H9 (cell line): ENCODE results near the gene SKIC2. TPM values are rescaled to one million over a fixed set of nuclear protein-coding genes. Genes with fewer than 3 reads are reported as not detected.
"Not testable (repeated sequence)": the region's sequence is repeated elsewhere in the genome, so short reads cannot be mapped to it uniquely, and the experiment has no call there.

Experiments
- DNase-seq: peaks from one replicate; pipeline ENCODE4 v3.0.0-alpha.2; 2017
- H2AFZ ChIP-seq: one replicate; pipeline ENCODE4 v1.6.1; 2013; ENCODE audit warnings: mild to moderate bottlenecking, low read length, control low read depth, moderate library complexity
- H2AK5ac ChIP-seq: 2 replicates; pipeline ENCODE4 v1.6.1; 2013; ENCODE audit warnings: low read length, control low read depth, mixed read lengths; ENCODE audit not compliant: insufficient read length
- H2BK120ac ChIP-seq: one replicate; pipeline ENCODE4 v1.6.1; 2013; ENCODE audit warnings: low read depth, mild to moderate bottlenecking, low read length, control low read depth, inconsistent platforms; ENCODE audit not compliant: poor library complexity, severe bottlenecking
- H2BK12ac ChIP-seq: 2 replicates; pipeline ENCODE4 v1.6.1; 2013; ENCODE audit warnings: low read length, control low read depth, mixed read lengths, low read depth; ENCODE audit not compliant: insufficient read length
- H2BK15ac ChIP-seq: 2 replicates; pipeline ENCODE4 v1.6.1; 2013; ENCODE audit warnings: low read depth, low read length, control low read depth
- H2BK20ac ChIP-seq: one replicate; pipeline ENCODE4 v1.6.1; 2013; ENCODE audit warnings: low read depth, mild to moderate bottlenecking, low read length, control low read depth, inconsistent platforms; ENCODE audit not compliant: poor library complexity, severe bottlenecking
- H2BK5ac ChIP-seq: 2 replicates; pipeline ENCODE4 v1.6.1; 2013; ENCODE audit warnings: low read length, control low read depth, mixed read lengths; ENCODE audit not compliant: insufficient read length
- H3K14ac ChIP-seq: 2 replicates; pipeline ENCODE4 v1.6.1; 2013; ENCODE audit warnings: low read length, control low read depth; ENCODE audit not compliant: insufficient read depth
- H3K18ac ChIP-seq: 2 replicates; pipeline ENCODE4 v1.6.1; 2013; ENCODE audit warnings: low read depth, mild to moderate bottlenecking, mixed read lengths, low read length, control low read depth; ENCODE audit not compliant: insufficient read length
- H3K23ac ChIP-seq: 2 replicates; pipeline ENCODE4 v1.6.1; 2013; ENCODE audit warnings: low read length, control low read depth, mixed read lengths, low read depth; ENCODE audit not compliant: insufficient read length
- H3K23me2 ChIP-seq: 2 replicates; pipeline ENCODE4 v1.6.1; 2013; ENCODE audit warnings: low read depth, mild to moderate bottlenecking, mixed read lengths, low read length, control low read depth; ENCODE audit not compliant: insufficient read length, poor library complexity, severe bottlenecking
- H3K27ac ChIP-seq: 2 replicates; pipeline ENCODE4 v1.5.1; 2013; ENCODE audit warnings: low read length, control low read depth, mixed read lengths, low read depth; ENCODE audit not compliant: insufficient read length
- H3K27me3 ChIP-seq: 2 replicates; pipeline ENCODE4 v1.6.1; 2013; ENCODE audit warnings: low read length, control low read depth, inconsistent platforms; ENCODE audit not compliant: insufficient read depth
- H3K4ac ChIP-seq: 2 replicates; pipeline ENCODE4 v1.6.1; 2013; ENCODE audit warnings: low read depth, mild to moderate bottlenecking, control low read depth, inconsistent platforms, low read length, moderate library complexity
- H3K4me1 ChIP-seq: 2 replicates; pipeline ENCODE4 v1.6.1; 2013; ENCODE audit warnings: low read length, control low read depth, inconsistent platforms; ENCODE audit not compliant: insufficient read depth
- H3K4me2 ChIP-seq: 2 replicates; pipeline ENCODE4 v1.6.1; 2013; ENCODE audit warnings: low read length, control low read depth, mixed read lengths; ENCODE audit not compliant: insufficient read length, insufficient read depth
- H3K56ac ChIP-seq: 2 replicates; pipeline ENCODE4 v1.6.1; 2013; ENCODE audit warnings: low read depth, mild to moderate bottlenecking, mixed read lengths, low read length, control low read depth; ENCODE audit not compliant: insufficient read length
- H3K79me1 ChIP-seq: 2 replicates; pipeline ENCODE4 v1.6.1; 2013; ENCODE audit warnings: low read depth, mild to moderate bottlenecking, moderate library complexity, low read length, control low read depth, inconsistent platforms; ENCODE audit not compliant: insufficient read depth, poor library complexity, severe bottlenecking
- H3K79me2 ChIP-seq: 2 replicates; pipeline ENCODE4 v1.6.1; 2013; ENCODE audit warnings: low read length, control low read depth, inconsistent platforms; ENCODE audit not compliant: insufficient read depth
- H3K9ac ChIP-seq: 2 replicates; pipeline ENCODE4 v1.6.1; 2013; ENCODE audit warnings: low read length, control low read depth, mixed read lengths; ENCODE audit not compliant: insufficient read length; ENCODE audit errors: extremely low read depth
- H3K9me3 ChIP-seq: one replicate; pipeline ENCODE4 v1.6.1; 2013; ENCODE audit warnings: low read depth, low read length, inconsistent platforms; ENCODE audit not compliant: control insufficient read depth
- H3T11ph ChIP-seq: one replicate; pipeline ENCODE4 v1.6.1; 2013; ENCODE audit warnings: mild to moderate bottlenecking, low read length, control low read depth, inconsistent platforms
- H4K20me1 ChIP-seq: one replicate; pipeline ENCODE4 v1.6.1; 2013; ENCODE audit not compliant: control insufficient read depth, insufficient read length, insufficient read depth
- H4K5ac ChIP-seq: 2 replicates; pipeline ENCODE4 v1.6.1; 2013; ENCODE audit warnings: low read depth, mild to moderate bottlenecking, mixed read lengths, low read length, control low read depth; ENCODE audit not compliant: insufficient read length
- H4K8ac ChIP-seq: replicated peaks from 2 replicates; pipeline ENCODE4 v1.6.1; 2013; ENCODE audit warnings: low read length, control low read depth, mixed read lengths, low read depth; ENCODE audit not compliant: insufficient read length
- H4K91ac ChIP-seq: 2 replicates; pipeline ENCODE4 v1.6.1; 2013; ENCODE audit warnings: low read depth, mild to moderate bottlenecking, moderate library complexity, mixed read lengths, low read length, control low read depth; ENCODE audit not compliant: insufficient read length
- H3K27ac Mint-ChIP-seq, 3 experiments: 2 replicates in 2 of 3; 3 replicates in 1 of 3; pipeline ENCODE4 v1.8.0; 2020 to 2021; ENCODE audit warnings: mixed read lengths in 3 of 3, mild to moderate bottlenecking in 1 of 3, moderate library complexity in 1 of 3
- H3K27me3 Mint-ChIP-seq: 2 replicates; pipeline ENCODE4 v1.8.0; 2021; ENCODE audit warnings: low read depth, mild to moderate bottlenecking, moderate library complexity, mixed read lengths
- H3K36me3 Mint-ChIP-seq, 3 experiments: 2 replicates in 2 of 3; 3 replicates in 1 of 3; pipeline ENCODE4 v1.8.0; 2020 to 2021; ENCODE audit warnings: low read depth in 3 of 3, mixed read lengths in 3 of 3; ENCODE audit not compliant: insufficient read depth in 1 of 3
- H3K4me1 Mint-ChIP-seq, 2 experiments: 2 replicates each; pipeline ENCODE4 v1.8.0; 2020; ENCODE audit warnings: mixed read lengths in 2 of 2
- H3K4me3 Mint-ChIP-seq, 2 experiments: 2 replicates in 1 of 2; 3 replicates in 1 of 2; pipeline ENCODE4 v1.8.0; 2020 to 2021; ENCODE audit warnings: mild to moderate bottlenecking in 2 of 2, mixed read lengths in 2 of 2, moderate library complexity in 1 of 2
- H3K9me3 Mint-ChIP-seq, 2 experiments: 2 replicates in 1 of 2; 3 replicates in 1 of 2; pipeline ENCODE4 v1.8.0; 2020; ENCODE audit warnings: mild to moderate bottlenecking in 2 of 2, mixed read lengths in 2 of 2, moderate library complexity in 1 of 2
- WGBS: extraction: QIAGEN DNeasy Blood & Tissue Kit; methylation state at CpG from one replicate; pipeline ENCODE4 v1.1.7; 2013; ENCODE audit warnings: missing lambda C conversion rate, low lambda C conversion rate, mixed read lengths; ENCODE audit not compliant: insufficient read length; ENCODE audit errors: extremely low coverage; 5-methylcytosine and 5-hydroxymethylcytosine counted together
- total RNA-seq: library from RNA; stranded (reverse); gene quantifications from 2 replicates; pipeline ENCODE4 v1.2.1, GENCODE V29; 2021

Gene SKIC2
- total RNA-seq, 1 experiment from 2014 or later = 86.2 TPM

DNA sequence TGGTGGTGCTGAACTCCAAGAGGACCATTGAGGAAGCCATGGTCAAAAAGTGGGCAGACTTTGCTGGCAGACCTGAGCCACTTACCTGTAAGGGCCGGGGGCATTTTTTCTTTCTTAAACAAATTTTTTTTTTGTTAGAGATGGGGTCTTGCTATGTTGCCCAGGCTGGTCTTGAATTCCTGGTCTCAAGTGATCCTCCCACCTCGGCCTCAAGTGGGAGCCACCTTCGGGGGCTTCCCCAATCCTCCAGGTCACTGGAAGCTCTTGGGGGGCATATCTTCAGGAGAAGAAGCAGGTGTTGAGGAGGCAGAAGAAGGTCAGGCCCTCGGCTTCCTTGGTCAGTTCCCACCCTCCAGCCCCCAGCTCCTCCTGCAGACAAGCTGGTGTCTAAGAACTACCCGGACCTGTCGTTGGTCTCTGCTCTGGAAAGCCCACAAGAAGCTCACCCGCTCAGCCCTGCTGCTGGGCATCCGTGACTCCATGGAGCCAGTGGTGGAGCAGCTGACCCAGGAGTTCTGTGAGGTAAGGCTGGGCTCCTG, 47.1 kb downstream of the SKIC2 start:
- not testable (repeated sequence) for H3K56ac ChIP-seq, H3K27ac Mint-ChIP-seq, H2AFZ ChIP-seq, H2BK12ac ChIP-seq, H3K23me2 ChIP-seq, H3K4me1 Mint-ChIP-seq, H2BK120ac ChIP-seq, H3K27ac ChIP-seq, H3K27me3 Mint-ChIP-seq, DNase-seq, H3K18ac ChIP-seq, H4K5ac ChIP-seq, H3K36me3 Mint-ChIP-seq, H4K20me1 ChIP-seq, H3T11ph ChIP-seq, H3K4me2 ChIP-seq, H2BK5ac ChIP-seq, H3K14ac ChIP-seq, H4K8ac ChIP-seq, H3K79me2 ChIP-seq, H2AK5ac ChIP-seq, H3K23ac ChIP-seq, H3K9me3 Mint-ChIP-seq, H3K9ac ChIP-seq, H4K91ac ChIP-seq, H3K4me1 ChIP-seq, H3K79me1 ChIP-seq, H3K27me3 ChIP-seq, H3K4me3 Mint-ChIP-seq, H3K4ac ChIP-seq, H2BK15ac ChIP-seq, H2BK20ac ChIP-seq, H3K9me3 ChIP-seq
- WGBS = no CpG with 5 or more reads among the region's 8 CpGs

DNA sequence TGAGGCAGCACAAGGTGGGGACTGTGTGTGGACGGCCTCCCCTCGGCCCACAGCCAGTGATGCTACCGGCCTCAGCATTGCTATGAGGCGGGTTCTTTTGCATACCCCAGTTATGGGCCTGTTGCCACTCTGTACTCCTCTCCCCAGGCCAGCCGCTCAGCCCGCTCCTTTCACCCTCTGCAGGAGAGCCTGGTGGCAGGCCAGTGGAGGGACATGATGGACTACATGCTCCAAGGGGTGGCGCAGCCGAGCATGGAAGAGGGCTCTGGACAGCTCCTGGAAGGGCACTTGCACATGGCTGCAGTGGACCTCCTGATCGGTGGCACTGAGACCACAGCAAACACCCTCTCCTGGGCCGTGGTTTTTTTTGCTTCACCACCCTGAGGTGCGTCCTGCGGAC, 48.1 kb downstream of the SKIC2 start:
- H3K9me3 Mint-ChIP-seq, H2BK12ac ChIP-seq, H3K9me3 ChIP-seq, H3K27ac Mint-ChIP-seq, H3K56ac ChIP-seq, H3K79me1 ChIP-seq, H3K23ac ChIP-seq, H2AK5ac ChIP-seq, H4K91ac ChIP-seq, H3K27me3 ChIP-seq, H2BK20ac ChIP-seq, H3K23me2 ChIP-seq, H2BK5ac ChIP-seq, H3K4me2 ChIP-seq, H2AFZ ChIP-seq, H3K4me1 Mint-ChIP-seq, H2BK15ac ChIP-seq, H3K4ac ChIP-seq, H3K14ac ChIP-seq, H3K79me2 ChIP-seq, H3K4me3 Mint-ChIP-seq, DNase-seq, H4K8ac ChIP-seq, H3K18ac ChIP-seq, H3K27me3 Mint-ChIP-seq, H3K9ac ChIP-seq, H4K20me1 ChIP-seq, H3K36me3 Mint-ChIP-seq, H3T11ph ChIP-seq, H3K27ac ChIP-seq, H3K4me1 ChIP-seq, H2BK120ac ChIP-seq, H4K5ac ChIP-seq: not testable (repeated sequence)
- no CpG with 5 or more reads among the region's 12 CpGs for WGBS
